NCI-H2029 (cell line): Measurements from ENCODE around the gene RTN4.
A peak's percentile ranks its signal among the peaks of the same experiment; 100 is the strongest.
"Not testable (repeated sequence)": the region's sequence is repeated elsewhere in the genome, so short reads cannot be mapped to it uniquely, and the experiment has no call there.

Experiments used
- DNase-seq: peaks from one replicate; lab custom pipeline; 2025; lab: John Stamatoyannopoulos, UW

RTN4 gene, protein sequence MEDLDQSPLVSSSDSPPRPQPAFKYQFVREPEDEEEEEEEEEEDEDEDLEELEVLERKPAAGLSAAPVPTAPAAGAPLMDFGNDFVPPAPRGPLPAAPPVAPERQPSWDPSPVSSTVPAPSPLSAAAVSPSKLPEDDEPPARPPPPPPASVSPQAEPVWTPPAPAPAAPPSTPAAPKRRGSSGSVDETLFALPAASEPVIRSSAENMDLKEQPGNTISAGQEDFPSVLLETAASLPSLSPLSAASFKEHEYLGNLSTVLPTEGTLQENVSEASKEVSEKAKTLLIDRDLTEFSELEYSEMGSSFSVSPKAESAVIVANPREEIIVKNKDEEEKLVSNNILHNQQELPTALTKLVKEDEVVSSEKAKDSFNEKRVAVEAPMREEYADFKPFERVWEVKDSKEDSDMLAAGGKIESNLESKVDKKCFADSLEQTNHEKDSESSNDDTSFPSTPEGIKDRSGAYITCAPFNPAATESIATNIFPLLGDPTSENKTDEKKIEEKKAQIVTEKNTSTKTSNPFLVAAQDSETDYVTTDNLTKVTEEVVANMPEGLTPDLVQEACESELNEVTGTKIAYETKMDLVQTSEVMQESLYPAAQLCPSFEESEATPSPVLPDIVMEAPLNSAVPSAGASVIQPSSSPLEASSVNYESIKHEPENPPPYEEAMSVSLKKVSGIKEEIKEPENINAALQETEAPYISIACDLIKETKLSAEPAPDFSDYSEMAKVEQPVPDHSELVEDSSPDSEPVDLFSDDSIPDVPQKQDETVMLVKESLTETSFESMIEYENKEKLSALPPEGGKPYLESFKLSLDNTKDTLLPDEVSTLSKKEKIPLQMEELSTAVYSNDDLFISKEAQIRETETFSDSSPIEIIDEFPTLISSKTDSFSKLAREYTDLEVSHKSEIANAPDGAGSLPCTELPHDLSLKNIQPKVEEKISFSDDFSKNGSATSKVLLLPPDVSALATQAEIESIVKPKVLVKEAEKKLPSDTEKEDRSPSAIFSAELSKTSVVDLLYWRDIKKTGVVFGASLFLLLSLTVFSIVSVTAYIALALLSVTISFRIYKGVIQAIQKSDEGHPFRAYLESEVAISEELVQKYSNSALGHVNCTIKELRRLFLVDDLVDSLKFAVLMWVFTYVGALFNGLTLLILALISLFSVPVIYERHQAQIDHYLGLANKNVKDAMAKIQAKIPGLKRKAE

GRCh38 chr2:55050100-55050994 lies at the start of gene RTN4:
TSS of gene RTN4 (minus strand) at chr2:55050451. CDS start at chr2:55050300, 151 bp downstream.
- DNase-seq = peak; percentile 96

DNA sequence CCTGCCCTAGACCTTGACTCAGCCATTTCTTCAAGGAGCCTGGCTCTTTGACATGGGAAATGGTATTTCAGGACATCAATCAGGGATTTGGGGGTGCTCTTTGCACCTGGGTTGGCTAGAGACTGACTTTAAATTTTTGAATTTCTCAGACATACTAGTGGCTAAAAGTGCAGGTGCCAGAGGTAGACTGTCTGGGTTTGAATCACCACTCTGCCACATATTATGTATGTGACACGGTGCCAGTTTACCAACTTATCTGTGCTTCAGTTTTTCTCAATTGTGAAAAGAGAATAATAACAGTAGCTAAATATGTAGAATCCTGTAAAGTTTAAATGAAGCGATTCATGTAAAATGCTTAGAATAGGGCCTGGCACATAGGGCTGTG lies 49.2 kb upstream of the RTN4 start:
- no peak for DNase-seq

GRCh38 chr2:55097461-55098410 lies 47.5 kb upstream of the RTN4 start:
- no peak for DNase-seq

GRCh38 chr2:55097082-55097460 lies 46.8 kb upstream of the RTN4 start:
- no peak for DNase-seq

DNA sequence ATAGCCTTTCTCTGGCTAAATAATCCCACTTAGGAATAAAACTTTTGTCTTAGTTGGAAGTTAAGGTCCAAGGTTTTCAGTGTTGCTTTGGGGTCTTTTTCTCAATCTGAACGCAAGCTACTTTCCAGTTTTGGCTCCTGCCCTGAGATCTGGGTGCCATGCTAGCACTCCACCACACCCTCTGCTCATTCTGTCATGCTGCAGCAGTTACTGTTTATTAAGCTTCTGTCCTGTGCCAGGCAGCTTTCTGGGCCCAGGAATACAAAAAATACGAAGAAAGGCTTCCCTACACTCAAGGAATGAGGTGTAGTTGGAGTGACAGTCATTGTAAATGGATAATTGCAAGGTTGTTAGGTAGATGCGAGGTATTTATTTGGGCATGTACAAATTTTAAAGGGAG lies 46.3 kb upstream of the RTN4 start:
- no peak for DNase-seq

- DNase-seq = no peak
These were observed 43.1 kb upstream of the RTN4 start for GRCh38 chr2:55093381-55093780.

- DNase-seq = no peak
These were observed 42.2 kb upstream of the RTN4 start for GRCh38 chr2:55092439-55092838.

DNA sequence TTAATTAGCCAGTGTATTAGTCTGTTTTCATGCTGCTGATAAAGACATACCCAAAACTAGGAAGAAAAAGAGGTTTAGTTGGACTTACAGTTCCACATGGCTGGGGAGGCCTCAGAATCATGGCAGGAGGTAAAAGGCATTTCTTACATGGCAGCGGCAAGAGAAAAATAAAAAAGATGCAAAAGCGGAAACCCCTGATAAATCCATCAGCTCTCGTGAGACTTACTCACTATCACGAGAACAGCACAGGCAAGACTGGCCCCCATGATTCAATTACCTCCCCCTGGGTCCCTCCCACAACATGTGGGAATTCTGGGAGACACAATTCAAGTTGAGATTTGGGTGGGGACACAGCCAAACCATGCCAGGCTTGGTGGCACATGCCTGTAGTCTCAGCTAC lies 41.4 kb upstream of the RTN4 start:
- not testable (repeated sequence) for DNase-seq

GRCh38 chr2:55090702-55091101 lies 40.5 kb upstream of the RTN4 start:
- no peak for DNase-seq

GRCh38 chr2:55089726-55090125 lies 39.5 kb upstream of the RTN4 start:
- DNase-seq = no peak

DNA sequence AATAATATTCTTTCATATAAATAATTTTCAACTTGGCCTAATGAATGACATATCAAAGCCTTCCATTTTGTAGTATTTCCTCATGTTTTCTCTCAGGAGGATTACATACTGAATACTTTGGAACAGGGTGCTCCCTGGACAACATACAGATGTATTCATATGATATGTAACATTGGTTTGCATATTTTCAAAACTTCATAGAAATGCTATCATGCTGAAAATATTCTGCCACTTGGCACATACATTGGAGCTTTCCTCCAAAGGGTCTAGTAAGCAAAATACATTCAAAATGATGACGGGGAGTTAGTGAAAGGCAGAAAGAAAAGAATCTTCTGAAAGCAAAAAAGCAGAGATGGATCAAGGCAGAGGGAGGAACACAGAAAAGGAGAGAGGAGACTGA lies 38.1 kb upstream of the RTN4 start:
- DNase-seq = no peak

- no peak for DNase-seq
These were observed 37.7 kb upstream of the RTN4 start for GRCh38 chr2:55087936-55088335.

- DNase-seq = no peak
These were observed 37.2 kb upstream of the RTN4 start for GRCh38 chr2:55087501-55087900.

DNA sequence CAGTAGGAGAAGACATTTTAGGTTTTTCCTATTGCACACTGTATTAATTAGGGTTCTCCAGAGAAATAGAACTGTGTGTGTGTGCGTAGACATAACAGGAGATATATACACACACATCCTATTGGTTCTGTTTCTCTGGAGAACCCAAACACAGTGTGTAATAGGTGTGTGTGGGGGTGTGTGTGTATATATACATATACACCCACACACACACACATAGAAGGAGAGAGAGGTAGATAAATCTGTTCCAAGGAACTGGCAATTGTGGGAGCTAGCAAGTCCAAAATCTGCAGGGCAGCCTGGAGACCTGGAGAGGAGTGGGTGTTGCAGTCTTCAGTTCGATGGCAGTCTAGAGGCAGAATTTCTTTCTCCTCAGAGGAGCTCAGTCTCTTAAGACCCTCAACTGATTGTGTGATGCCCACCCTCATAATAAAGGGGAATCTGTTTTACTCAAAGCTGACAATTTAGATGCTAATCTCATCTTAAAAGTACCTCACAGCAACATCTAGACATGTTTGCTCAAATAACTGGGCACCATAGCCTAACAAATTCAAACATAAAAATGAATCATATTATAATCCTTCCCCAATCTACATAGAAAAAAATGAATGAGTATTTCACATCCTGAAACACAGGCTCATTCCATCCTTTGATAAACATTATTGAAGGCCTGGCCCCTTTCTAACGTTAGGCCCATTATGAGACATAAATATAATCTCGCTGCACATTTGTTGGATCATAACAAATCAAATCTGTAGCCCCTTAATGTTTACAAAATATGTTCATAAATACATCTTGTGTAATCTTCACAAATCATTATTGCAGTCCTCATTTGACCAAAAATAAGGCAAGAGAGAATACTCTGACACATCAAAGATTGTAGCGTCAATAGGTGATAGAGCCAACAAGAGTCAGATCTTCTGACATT lies 35.1 kb upstream of the RTN4 start:
- DNase-seq = no peak

- DNase-seq = no peak
These were observed 34.4 kb upstream of the RTN4 start for GRCh38 chr2:55084641-55085040.

- DNase-seq = no peak
These were observed 30.0 kb upstream of the RTN4 start for GRCh38 chr2:55080204-55080738.

DNA sequence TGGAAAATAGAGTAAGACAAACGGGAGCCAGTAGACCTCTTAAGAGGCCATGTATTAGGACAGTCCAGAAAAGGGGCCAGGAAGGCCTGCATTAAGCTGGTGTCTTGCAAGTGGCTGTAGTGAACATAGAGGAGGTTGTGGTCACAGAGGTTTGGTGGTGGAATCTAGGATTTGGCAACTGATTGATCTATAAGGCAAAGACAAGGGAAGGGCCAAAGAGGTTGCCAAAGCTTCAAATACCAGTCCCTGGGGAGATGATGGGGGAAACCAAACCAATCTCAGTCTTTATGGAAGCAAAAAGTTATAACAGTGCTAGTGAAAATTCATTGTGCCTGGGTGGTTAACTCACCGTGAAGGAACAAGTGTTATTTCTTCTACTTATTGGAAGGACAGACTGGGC lies 28.7 kb upstream of the RTN4 start:
- no peak for DNase-seq

DNA sequence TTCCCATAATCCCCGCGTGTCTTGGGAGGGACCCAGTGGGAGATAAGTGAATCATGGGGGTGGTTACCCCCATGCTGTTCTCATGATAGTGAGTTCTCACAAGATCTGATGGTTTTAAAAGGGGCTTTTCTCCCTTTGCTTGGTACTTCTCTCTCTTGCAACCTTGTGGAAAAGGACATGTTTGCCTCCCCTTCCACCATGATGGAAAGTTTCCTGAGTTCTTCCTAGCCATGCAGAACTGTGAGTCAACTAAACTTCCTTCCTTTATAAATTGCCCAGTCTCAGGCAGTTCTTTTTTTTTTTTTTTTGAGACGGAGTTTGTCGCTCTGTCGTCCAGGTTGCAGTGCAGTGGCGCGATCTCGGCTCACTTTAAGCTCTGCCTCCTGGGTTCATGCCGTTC lies 26.5 kb upstream of the RTN4 start:
- no peak for DNase-seq

DNA sequence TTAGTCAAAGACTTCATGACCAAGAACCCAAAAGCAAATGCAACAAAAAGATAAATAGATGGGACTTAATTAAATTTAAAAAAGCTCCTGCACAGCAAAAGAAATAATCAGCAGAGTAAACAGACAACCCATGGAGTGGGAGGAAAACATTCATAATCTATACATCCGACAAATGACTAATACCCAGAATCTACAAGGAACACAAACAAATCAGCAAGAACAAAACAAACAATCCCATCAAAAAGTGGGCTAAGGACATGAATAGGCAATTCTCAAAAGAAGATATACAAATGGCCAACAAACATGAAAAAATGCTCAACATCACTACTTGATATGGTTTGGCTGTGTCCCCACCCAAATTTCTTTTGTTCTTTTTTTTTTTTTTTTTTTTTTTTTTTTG lies 25.8 kb upstream of the RTN4 start:
- not testable (repeated sequence) for DNase-seq
